Ramos (cell line): Measurements from ENCODE around the gene BRME1.

Experiments used
- in situ Hi-C: fragments of 300-500 bp; cut with MboI; formaldehyde crosslinking; loops from one replicate; pipeline ENCODE4 v1.14.3; 2022; ENCODE audit warnings: low sequenced_read_pairs; ENCODE audit not compliant: unreplicated experiment

Gene BRME1

GRCh38 chr19:13905634-13906520 lies at the start of gene BRME1, which contains the start of gene CC2D1A:
Gene BRME1, minus strand, starts transcription at chr19:13906117. Its CDS starts 1,225 bp downstream, at chr19:13904892.
Gene CC2D1A, plus strand, starts transcription at chr19:13906201. Its CDS starts 241 bp downstream, at chr19:13906442.
- in situ Hi-C loops: no loop called here

GRCh38 chr19:13954185-13954584 lies 48.3 kb upstream of the BRME1 start:
- in situ Hi-C loops: no loop called here

DNA sequence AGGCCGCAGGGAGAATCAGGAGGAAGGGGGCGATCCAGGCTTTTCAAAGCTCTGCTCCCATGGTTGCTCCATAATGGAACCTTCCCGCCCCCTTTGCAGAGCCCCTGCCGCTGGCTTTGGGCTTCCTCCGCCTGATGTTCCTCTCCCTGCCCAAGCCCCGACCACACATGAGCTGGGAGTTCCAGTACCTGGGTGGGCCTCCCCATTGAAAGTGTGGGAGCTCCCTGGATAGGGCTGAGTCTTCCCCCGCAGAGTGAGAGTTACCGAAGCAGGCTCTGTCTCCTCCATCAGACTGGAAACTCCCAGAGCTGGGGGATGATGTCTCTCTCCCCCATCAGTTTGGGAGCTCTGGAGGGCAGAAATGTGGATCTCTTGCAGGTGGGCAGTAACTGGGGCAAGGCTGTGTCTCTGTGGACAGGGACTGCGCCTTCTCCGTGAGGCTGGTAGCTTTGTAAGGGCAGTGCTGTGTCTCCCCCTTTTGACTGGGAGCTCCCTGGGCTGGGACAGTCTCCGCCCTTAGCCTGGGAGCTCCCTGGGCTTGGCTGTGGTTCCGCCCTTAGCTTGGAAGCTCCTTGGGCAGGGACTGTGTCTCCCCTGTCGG lies 47.1 kb upstream of the BRME1 start:
- in situ Hi-C loops: no loop called here

DNA sequence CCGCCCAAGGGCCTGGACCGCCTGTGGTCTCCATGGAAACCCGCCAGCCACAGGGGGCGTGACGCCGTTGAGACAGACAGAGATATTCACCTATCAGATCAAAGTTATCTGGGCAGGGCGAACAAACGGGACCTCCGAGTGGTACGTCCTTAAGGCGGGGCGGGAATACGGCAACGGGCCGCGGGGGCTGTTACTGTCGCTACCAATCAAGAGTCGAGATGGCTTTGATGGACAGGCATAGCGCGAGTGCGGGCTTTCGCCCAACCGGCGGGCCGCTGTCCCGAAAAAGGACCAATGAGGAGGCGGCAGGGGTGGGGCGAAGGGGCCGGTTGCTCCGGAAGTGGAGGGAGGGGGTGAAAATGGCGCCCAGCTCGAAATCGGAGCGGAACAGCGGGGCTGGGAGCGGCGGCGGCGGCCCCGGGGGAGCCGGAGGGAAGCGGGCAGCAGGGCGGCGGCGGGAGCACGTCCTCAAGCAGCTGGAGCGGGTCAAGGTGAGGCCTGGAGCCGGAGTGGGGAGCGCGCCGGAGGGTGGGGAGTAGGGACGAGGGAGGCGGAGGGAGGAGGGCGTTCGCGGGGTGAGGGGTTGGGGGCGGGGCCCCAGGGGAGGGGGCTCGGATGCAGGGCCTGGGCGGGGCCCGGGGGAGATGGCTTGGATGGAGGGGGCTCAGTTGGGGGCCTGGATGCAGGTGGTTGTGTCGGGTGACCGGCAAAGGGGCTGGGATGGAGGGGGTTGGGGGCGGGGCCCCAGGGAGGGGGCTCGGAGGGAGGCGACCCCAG lies 46.4 kb upstream of the BRME1 start, which contains the start of gene DCAF15:
Gene DCAF15, plus strand, starts transcription at position 356 of the 777 bp plus-strand sequence. Its CDS starts 4 bp downstream, at position 360.
- in situ Hi-C loops: no loop called here

DNA sequence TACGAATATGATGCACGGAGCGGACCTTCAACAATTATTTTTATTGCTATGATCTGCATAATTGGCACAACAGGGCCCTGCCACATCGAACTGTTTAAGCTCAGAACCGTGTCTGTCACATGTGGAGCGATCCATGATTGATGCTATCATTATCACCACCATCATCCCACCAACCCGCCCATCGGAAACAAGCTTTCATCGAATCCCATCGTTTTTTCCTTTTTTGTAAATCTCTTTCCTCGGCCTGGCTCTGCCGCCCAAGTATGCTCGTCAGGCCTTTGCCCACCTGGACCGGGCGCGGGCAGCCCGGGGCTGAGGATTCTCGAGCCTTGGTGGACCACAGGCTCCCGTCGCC lies 45.9 kb upstream of the BRME1 start:
- in situ Hi-C loops: no loop called here

- in situ Hi-C loops: no loop called here
Observed at GRCh38 chr19:13951043-13951442, 45.1 kb upstream of the BRME1 start.

GRCh38 chr19:13946414-13946813 lies 40.5 kb upstream of the BRME1 start:
- in situ Hi-C loops: no loop called here

GRCh38 chr19:13942023-13942684 lies 36.2 kb upstream of the BRME1 start:
- in situ Hi-C loops: no loop called here

DNA sequence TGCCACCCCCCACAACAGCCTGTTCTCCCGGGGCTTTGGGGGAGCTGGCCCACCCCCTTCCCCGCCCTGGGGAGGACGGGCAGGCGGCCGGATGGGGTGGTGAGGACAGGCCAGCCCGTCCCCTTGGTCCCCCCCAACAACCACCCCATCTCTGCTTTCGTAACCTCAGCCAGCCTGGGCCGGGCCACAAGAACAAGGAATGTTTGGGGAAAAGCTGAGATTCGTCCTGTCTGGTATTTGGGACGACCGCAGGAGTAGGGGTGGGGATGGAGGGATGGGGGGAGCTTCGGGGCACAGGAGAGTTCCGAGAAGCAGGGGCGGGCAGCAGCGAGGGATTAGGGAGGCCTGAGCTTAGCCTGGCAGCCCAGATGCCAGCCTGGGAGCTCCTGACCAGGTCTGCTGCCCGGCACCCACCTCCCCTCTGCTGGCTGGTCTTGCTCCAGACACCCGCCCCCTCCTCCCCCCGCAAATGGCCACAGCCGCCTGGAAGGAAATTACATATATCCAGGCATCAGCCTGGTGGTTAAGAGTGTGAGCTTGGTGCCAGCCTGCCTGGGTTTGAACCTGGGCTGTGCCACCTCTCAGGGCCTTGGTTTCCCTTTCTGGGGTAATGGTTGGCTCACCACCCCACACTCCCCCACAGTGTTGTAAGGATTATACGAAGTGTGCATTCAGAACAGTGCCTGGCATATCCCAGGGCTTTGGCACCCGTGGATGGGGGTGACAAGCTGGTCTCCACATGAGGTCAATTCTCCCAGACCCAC lies 32.6 kb upstream of the BRME1 start, which contains the start of gene PODNL1:
Gene PODNL1, minus strand, starts transcription at position 117 of the 764 bp plus-strand sequence. CDS start 236 bp downstream, outside the sequence.
- in situ Hi-C loops: no loop called here

DNA sequence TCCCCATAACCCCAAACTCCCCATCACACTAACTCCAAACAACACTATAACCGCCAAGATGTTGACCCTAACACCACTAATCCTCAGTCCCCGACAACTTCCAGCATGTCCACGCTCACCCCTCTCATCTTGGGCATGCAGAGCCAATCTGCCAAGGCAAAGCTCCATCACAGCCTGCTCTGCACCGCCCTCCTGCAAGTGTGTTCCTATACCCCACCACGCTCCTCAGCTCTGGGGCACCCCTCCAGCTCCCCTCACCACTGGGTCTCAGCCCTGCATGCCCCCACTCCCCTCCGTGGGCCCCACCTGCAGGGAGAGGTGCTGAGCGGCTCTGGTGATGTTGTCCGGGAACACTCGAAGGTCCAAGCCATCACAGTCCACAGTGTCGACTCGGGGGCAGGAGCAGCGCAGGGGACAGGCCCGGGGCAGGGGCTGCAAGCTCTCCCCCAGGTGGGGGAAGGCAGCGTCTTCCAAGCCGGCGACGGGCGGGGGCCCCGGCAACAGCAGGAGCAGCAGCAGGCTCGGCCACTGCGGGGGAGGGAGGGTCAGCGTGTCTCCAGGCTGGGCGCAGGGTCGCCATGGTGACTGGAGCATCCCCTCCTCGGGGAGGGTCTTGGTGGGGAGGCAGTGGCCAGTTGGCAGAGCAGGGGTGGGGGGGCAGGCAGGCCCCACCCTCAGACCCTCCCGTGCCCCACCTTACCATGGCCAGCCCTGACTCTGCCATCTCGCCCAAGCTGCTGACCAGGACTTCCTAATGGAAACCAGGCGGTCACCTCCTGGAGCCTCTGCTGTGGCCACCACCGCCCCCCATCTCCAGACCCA lies 31.8 kb upstream of the BRME1 start:
- in situ Hi-C loops: no loop called here

- in situ Hi-C loops: no loop called here
Observed at GRCh38 chr19:13935765-13936510, 30.0 kb upstream of the BRME1 start.

- in situ Hi-C loops: no loop called here
Observed at GRCh38 chr19:13934785-13935109, 28.8 kb upstream of the BRME1 start.

- in situ Hi-C loops: no loop called here
Observed at GRCh38 chr19:13932911-13933393, 27.0 kb upstream of the BRME1 start.

GRCh38 chr19:13932149-13932637 lies 26.3 kb upstream of the BRME1 start:
- in situ Hi-C loops: no loop called here

DNA sequence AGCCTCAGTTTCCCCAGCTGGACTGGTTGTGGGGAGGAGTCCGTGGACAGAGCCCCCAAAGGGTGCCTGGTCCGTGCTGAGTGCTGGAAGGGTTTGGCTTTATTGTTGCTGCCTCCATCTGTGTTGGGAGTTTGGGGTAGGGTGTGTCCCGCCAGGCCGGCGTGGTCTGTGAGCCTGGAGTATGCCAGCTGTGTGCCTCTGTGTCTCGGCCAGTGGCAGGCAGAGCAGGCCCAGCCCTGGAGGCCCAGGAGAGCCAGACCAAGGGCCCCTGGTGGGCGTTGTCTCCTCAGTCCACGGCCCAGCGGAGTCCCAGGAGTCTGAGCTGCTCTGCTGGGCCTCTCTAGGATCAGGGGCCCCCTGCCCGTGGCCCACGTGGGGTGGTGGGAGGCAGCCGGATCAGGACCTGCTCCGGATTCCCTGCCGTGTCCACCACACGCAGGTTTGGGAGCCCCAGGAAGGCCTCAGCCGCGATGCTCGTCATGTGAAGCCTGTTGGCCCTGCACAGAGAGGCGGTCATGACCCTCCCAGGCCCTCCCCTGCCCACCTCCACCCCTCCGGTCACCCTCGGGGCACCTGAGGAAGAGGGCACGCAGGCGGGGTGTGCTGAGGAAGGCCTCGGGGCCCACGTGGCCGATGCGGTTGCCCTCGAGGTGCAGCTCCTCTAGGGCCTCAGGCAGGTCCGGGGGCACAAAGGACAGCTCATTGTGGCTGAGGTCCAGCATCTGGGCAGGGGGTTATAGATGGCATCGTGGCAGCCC lies 25.7 kb upstream of the BRME1 start:
- in situ Hi-C loops: no loop called here

- in situ Hi-C loops: no loop called here
Observed at GRCh38 chr19:13930402-13930801, 24.5 kb upstream of the BRME1 start.

DNA sequence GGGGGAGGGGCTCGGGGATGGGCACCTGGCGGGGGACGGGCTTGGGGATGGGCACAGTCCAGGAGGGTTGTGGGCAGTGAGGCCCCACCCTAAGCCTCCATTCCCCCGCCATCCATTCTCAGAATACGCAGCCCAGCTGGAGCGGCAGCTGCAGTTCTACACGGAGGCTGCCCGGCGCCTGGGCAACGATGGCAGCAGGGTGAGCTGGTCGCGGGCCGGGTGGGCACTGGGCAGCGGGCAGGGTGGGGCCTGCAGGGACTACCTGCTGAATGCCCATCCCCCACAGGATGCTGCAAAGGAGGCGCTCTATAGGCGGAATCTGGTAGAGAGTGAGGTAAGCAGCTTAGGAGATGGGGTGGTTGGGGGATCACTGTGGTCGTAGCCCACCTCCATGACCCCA lies 24.0 kb upstream of the BRME1 start:
- in situ Hi-C loops: no loop called here
